Measurements from ENCODE around the gene WASF2.

The WASF2 gene

DNA sequence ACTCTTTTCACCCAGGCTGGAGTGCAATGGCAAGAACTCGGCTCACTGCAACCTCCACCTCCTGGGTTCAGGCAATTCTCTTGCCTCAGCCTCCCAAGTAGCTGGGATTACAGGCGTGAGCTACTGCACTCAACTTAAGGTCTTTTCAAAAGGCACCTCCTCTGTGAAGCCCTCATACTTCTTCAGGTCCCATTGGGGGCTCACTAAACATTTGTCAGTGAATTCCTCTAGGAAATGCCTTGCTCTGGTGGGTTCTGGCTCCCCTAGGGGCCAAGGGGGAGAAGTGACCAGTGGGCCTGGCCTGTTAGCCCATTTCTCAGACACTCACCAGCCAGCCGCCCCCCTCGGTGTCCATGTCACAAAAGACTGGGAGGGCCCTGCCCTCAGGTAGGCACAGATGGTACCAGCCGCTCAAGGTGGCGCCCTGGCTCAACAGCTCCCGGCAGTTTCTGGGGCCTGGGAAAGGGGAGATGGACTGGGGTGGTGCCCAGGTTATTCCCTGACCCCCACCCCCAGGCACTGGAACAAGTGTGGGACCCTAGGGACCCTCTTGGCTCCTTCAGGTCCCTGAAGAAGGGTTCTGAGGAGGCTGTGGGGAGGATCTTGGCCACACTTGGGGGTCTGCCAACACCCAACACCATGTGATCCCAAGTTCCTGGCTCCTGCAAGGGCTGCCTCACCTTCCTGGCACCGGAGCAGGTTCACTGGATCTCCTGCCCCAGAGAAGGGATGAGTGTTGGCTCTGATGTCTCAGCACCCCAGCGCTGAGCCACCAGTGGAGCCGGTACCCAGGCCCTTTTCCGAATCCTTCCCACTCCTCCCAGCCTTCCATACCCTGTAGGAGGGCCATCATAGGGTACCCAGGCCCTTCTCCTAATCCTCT is 116.9 kb downstream of the WASF2 start:
- H4K20me1 ChIP-seq (ENCODE audit: insufficient read depth, low read length), result no peaks in the 10 kb centered on the region
- H3K4me2 ChIP-seq (ENCODE audit: low read length), result no peak overlapping the region
- H3K4me1 ChIP-seq (ENCODE audit: insufficient read depth, low read length, severe bottlenecking), result peaks cover 4% of the 10 kb centered on the region
- no peaks in the 10 kb centered on the region for H3F3A ChIP-seq (ENCODE audit: insufficient read depth, low read length)
- no peak overlapping the region for H2AFZ ChIP-seq (ENCODE audit: low read length)
- H3K4me3 ChIP-seq (ENCODE audit: low read depth, low read length, poor library complexity, severe bottlenecking), result no peak overlapping the region
- no peaks in the 10 kb centered on the region for H3K9me3 ChIP-seq (ENCODE audit: low read length)
- no peaks in the 10 kb centered on the region for H3K36me3 ChIP-seq (ENCODE audit: insufficient read depth, low read length)
- H3K27me3 ChIP-seq (ENCODE audit: insufficient read depth, low read length), result 0 out of 2 replicates have a peak, but pooled peaks cover 5% of the 10 kb centered on the region
- H3K9me2 ChIP-seq (ENCODE audit: low read depth, low read length), result no peaks in the 10 kb centered on the region
- H3K79me2 ChIP-seq (ENCODE audit: insufficient read depth, low read length), result no peaks in the 10 kb centered on the region
- no peak overlapping the region for H3K9ac ChIP-seq (ENCODE audit: low read length)
- TF ChIP-seq, protein P1, sequence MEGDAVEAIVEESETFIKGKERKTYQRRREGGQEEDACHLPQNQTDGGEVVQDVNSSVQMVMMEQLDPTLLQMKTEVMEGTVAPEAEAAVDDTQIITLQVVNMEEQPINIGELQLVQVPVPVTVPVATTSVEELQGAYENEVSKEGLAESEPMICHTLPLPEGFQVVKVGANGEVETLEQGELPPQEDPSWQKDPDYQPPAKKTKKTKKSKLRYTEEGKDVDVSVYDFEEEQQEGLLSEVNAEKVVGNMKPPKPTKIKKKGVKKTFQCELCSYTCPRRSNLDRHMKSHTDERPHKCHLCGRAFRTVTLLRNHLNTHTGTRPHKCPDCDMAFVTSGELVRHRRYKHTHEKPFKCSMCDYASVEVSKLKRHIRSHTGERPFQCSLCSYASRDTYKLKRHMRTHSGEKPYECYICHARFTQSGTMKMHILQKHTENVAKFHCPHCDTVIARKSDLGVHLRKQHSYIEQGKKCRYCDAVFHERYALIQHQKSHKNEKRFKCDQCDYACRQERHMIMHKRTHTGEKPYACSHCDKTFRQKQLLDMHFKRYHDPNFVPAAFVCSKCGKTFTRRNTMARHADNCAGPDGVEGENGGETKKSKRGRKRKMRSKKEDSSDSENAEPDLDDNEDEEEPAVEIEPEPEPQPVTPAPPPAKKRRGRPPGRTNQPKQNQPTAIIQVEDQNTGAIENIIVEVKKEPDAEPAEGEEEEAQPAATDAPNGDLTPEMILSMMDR (IDR thresholded peaks at IDR 0.05; ENCODE audit: low read length), result no peak; the same call in 1 of the 2 replicates
- no peak for TF ChIP-seq EZH2 (IDR thresholded peaks at IDR 0.05; ENCODE audit: borderline replicate concordance, low read length)
- H3K27ac ChIP-seq (ENCODE audit: low read depth, low read length, poor library complexity, severe bottlenecking), result no peak overlapping the region

- H3K9me2 ChIP-seq (ENCODE audit: low read depth, low read length), result no peaks in the 10 kb centered on the region
- no peak overlapping the region for H2AFZ ChIP-seq (ENCODE audit: low read length)
- no peak overlapping the region for H3K9ac ChIP-seq (ENCODE audit: low read length)
- no peak overlapping the region for H3K4me3 ChIP-seq (ENCODE audit: low read depth, low read length, poor library complexity, severe bottlenecking)
- H4K20me1 ChIP-seq (ENCODE audit: insufficient read depth, low read length), result no peaks in the 10 kb centered on the region
- no peaks in the 10 kb centered on the region for H3K9me3 ChIP-seq (ENCODE audit: low read length)
- no peaks in the 10 kb centered on the region for H3F3A ChIP-seq (ENCODE audit: insufficient read depth, low read length)
- TF ChIP-seq EZH2 (IDR thresholded peaks at IDR 0.05; ENCODE audit: borderline replicate concordance, low read length), result no peak
- TF ChIP-seq, protein P1 (IDR thresholded peaks at IDR 0.05; ENCODE audit: low read length), result no peak
- no peaks in the 10 kb centered on the region for H3K79me2 ChIP-seq (ENCODE audit: insufficient read depth, low read length)
- no peaks in the 10 kb centered on the region for H3K36me3 ChIP-seq (ENCODE audit: insufficient read depth, low read length)
- no peak overlapping the region for H3K27ac ChIP-seq (ENCODE audit: low read depth, low read length, poor library complexity, severe bottlenecking)
- no peak overlapping the region for H3K4me2 ChIP-seq (ENCODE audit: low read length)
- peaks cover 4% of the 10 kb centered on the region for H3K4me1 ChIP-seq (ENCODE audit: insufficient read depth, low read length, severe bottlenecking)
- 0 out of 2 replicates have a peak, but pooled peaks cover 5% of the 10 kb centered on the region for H3K27me3 ChIP-seq (ENCODE audit: insufficient read depth, low read length)
These were observed 117.8 kb downstream of the WASF2 start for GRCh38 chr1:27372022-27372807.

DNA sequence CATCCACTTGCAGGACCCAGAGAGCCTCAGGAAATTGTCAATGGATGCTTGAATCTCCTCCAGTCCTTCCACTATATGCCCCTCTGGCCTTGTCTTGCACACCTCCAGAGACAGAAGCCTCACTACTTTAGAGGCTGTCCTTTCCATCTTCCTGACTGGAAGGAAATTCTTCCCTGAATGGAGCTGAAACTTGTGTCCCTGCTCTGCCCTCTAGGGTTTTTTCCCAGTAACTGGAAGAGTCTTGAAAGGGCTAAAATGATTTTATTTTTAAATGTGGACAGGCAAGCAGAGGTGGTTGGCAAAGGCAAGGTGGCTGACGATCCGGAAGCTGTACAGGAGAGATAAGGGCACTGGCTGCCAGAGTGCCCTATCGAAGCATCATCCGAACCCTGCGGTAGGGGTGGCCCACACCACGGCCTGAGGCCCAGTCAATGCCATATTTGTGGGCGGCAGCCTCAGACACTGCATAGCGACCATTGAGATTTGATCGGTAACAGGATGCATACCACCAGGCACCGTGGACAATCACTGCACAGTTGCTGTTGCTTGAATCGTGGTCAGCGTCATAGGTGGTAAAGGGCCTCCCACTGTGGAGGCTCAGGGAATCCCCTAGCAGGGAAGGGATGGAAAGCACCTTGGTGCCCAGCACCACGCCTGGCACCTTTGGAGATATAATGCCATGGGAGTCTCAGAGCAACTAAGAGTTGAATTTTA is 120.9 kb downstream of the WASF2 start:
- Histone ChIP-seq H3K79me2 (ENCODE audit: insufficient read depth, low read length) (no peaks in the 10 kb centered on the region), H3K9me3 (ENCODE audit: low read length) (no peaks in the 10 kb centered on the region), H3K4me2 (ENCODE audit: low read length) (no peak overlapping the region), H2AFZ (ENCODE audit: low read length) (no peak overlapping the region), H3K27ac (ENCODE audit: low read depth, low read length, poor library complexity, severe bottlenecking) (no peak overlapping the region), H3K4me3 (ENCODE audit: low read depth, low read length, poor library complexity, severe bottlenecking) (no peak overlapping the region), H3K9me2 (ENCODE audit: low read depth, low read length) (no peaks in the 10 kb centered on the region), H3K9ac (ENCODE audit: low read length) (no peak overlapping the region), H3K27me3 (ENCODE audit: insufficient read depth, low read length) (no peaks in the 10 kb centered on the region), H3F3A (ENCODE audit: insufficient read depth, low read length) (no peaks in the 10 kb centered on the region), H4K20me1 (ENCODE audit: insufficient read depth, low read length) (no peaks in the 10 kb centered on the region), H3K36me3 (ENCODE audit: insufficient read depth, low read length) (no peaks in the 10 kb centered on the region), H3K4me1 (ENCODE audit: insufficient read depth, low read length, severe bottlenecking) (peaks cover 22% of the 10 kb centered on the region)
- TF ChIP-seq, protein P1 (IDR thresholded peaks at IDR 0.05; ENCODE audit: low read length), result no peak
- no peak for TF ChIP-seq EZH2 (IDR thresholded peaks at IDR 0.05; ENCODE audit: borderline replicate concordance, low read length)

Data from OCI-LY1 (cell line).